Measurements from ENCODE around the gene PUM2.
A peak's percentile ranks its signal among the peaks of the same experiment; 100 is the strongest.

The PUM2 gene

DNA sequence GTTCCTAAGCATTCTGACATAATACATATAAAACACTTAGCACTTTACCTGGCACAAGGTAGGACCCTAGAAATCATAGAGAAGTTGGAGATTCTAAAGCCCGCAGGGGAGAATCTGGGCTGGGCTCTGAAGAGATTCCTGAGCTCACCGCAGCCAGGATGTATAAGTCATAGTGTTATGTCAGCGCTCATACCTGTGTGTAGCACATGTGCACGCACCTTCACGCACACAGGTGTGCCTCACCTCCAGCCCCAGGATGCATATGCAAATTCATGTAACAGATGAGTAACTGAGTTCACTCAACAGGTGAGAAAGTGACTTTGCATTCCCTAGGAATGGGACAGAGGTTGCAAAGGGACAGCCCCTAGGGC lies 117.8 kb downstream of the PUM2 start:
- no peak for DNase-seq (ENCODE audit: low spot score)

DNA sequence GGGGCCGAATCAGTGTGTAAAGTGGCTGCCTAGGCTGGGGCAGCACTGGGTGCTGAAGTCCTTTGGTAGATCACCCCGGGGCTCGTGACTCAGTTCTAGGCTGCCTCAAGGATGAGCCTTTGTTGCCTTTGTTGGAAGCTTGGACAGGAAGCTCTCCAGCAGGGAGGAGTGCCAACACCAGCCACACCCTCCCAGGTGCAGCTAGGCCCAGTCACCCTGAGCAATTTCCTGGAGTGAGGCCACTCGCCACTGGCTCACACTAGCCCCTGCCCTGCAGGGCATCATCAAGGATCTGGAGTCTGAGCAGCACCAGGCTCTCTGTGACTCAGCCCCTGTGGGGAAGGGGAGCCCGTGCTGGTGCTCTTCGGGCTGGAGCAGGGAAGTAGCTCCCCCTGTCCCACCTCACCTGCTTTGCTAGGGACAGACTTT lies 119.0 kb downstream of the PUM2 start:
- no peak for DNase-seq (ENCODE audit: low spot score)

DNA sequence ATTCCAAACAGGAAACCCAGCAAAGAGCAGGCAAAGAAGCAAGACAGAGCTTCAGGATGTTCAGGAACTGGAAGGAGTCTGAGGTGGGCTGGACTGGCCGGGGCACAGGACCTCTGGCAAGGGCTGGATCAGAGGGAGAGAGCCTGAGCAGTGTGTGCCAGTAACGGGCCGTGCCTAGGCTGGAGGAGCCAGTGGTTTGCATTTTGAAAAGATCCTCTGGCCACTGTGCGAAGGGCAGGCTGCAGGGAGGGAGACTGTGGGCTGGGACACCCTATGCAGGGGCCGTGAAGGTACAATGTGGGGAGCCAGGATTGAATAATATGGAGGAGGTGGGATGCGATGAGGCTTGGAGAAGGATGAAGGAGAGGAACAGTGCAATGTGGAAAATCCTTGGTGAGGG lies 119.5 kb downstream of the PUM2 start:
- DNase-seq (ENCODE audit: low spot score) = no peak

DNA sequence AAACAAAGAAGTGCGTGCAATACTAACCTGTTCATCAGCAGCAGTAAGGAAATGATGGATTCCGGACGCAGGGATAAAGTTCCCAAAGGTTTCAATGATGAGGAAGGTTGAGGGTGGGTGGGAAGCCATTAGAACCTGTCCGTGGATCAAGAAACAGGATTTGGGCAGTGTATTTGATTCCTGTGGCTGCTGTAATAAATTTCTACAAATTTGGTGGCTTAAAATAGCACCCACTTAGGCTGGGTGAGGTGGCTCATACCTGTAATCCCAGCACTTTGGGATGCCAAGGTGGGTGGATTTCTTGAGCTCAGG lies 120.6 kb downstream of the PUM2 start:
- no peak for DNase-seq (ENCODE audit: low spot score)

DNA sequence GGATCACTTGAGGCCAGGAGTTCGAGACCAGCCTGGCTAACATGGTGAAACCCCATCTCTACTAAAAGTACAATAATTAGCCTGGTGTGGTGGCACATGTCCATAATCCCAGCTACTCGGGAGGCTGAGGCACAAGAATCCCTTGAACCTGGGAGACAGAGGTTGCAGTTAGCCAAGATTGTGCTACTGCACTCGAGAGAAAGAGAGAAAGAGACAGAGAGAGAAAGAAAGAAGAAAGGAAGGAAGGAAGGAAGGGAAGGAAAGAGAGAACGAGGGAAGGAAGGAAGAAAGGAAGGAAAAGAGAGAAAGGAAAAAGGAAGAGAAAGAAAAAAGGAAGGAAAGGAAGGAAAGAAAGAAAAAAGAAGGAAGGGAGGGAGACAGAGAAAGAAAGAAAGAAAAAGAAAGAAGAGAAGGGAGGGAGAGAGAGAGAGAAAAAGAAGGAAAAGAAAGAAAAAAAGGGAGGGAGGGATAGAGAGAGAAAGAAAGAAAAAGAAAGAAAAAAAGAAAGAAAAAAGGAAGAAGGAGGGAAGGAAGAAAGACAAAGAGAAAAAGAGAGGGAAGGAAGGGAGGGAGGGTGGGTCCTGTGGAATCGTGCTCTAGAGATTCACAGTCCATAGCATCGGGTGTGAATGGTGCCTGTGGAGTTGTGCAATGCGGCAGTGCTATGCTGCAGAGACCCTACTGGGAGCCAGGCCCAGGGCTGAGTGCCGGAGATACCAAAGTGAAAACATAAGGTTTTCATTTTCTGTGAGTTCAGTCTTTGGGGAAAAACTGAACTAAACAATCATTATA lies 121.1 kb downstream of the PUM2 start:
- DNase-seq (ENCODE audit: low spot score) = peak; percentile 83

DNA sequence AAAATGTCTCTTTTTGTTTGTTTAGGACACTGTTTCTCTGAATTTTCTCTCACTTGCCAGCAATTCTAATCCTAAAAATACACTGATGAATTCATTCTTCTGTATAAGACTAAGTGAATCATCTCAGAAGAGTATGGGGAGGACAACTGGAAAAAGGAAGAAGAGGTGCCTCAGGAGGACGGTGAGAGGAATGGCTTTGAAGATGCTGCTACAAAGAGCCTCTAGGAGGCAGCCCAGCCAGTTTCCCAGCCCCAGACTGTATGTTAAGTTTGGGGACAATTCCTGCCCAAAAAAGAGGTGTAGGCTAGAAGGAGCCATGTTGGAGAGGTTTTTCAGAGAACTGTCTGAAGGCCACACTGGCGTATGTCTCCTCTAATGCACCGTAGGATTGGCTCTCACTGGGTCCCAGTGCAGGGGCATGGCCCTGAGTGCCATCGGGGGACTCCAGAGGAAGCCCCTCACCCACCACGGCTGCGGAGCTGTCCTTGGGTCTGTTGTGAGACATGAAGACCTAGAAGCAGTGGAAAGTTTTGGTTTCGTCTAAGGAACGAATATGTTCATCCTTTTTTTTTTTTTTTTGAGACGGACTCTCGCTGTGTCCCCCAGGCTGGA lies 122.6 kb downstream of the PUM2 start:
- DNase-seq (ENCODE audit: low spot score) = no peak

DNA sequence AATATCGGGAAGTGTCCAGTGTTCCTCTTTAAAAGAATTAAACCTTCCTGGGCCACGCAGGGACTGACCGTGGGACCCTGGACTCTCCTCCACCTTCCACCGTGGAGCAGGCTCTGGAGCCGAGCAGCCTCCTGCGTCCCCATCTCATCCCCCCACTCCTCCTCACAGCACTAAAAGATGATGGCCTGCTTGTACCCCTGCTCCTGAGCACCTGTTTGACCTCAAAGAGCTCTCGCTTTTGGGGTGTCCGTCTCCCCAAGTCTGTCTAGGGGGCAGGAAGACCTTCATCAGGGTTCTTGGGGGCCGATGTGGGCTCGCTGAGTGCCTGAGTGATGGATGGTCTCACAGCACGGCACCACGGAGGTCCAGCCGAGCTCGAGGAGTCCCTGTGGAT lies 124.5 kb downstream of the PUM2 start:
- DNase-seq (ENCODE audit: low spot score) = no peak

DNA sequence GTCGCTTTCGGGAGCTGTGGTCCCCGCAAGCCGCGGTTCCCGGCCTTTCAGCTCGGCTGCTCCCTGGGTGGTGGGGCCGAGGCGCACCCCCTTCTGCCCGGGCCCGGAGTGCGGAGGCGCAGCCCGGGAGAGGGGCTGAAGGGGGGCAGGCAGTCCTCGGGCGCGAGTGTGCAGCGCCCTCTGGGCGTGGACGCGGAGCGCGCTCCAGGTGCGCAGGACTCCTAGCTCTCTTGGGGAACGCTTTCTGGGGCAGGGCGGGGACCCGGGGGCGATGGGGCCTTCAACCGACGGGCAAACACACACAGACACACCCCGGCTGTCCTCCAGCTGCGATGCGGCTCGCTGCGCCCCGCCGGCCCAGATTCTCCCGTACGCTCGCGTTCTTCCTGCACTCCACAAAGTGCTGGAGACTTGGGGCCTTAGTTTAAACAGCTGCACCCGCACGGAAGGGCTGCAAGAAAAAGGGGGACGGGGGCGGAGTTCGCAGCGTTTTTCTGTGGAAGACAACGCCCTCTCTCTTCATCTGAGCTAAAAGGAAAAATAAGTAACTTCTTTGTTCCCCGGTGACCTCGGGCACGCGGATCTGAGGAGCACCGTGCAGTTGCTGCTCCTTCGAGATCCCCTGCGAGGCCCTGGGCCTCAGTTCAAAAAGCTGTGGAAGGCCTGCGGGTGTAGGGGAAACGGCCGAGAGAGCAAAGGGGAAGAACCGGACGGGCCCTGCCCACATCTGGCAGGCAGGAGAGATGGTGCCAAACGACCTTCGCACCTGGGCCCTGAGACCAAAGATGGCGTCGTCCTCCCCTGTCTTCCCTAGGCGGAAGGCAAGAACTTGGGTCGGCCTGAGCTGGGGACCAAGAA lies 125.1 kb downstream of the PUM2 start:
- peak; percentile 76 for DNase-seq (ENCODE audit: low spot score)

DNA sequence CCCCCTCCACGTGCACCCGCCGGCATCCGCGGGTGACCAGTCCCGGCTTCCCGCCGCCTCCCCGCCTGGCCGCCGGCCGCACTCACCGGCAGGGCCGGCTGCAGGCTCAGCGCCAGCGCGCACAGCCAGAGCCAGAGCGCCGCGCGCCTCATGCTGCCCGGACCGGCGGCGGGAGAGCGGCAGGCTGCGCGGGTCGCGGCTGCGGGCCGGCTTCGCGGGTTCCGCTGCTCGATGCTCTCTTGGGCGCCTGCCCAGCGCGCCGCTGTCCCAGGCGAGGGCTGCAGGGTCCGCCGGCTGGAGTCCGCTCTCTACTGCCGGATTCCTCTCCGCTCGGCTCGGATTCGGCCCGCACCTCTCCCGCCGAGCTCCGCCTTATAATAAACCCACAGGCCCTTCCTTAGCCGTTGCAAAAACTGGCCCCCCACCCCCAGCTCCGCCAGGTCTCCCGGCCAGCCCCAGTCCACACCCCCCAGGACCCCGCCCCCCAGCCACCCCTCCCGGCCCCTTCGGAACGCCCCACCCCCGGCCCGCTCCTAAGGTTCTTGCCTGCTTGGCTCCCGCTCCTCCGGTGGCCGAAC lies 125.8 kb downstream of the PUM2 start, which contains the start of gene SDC1:
Gene SDC1 (minus strand): TSS at position 415 of the 578 bp plus-strand sequence. CDS start 263 bp downstream, at position 152.
- peak; percentile 86 for DNase-seq (ENCODE audit: low spot score)

DNA sequence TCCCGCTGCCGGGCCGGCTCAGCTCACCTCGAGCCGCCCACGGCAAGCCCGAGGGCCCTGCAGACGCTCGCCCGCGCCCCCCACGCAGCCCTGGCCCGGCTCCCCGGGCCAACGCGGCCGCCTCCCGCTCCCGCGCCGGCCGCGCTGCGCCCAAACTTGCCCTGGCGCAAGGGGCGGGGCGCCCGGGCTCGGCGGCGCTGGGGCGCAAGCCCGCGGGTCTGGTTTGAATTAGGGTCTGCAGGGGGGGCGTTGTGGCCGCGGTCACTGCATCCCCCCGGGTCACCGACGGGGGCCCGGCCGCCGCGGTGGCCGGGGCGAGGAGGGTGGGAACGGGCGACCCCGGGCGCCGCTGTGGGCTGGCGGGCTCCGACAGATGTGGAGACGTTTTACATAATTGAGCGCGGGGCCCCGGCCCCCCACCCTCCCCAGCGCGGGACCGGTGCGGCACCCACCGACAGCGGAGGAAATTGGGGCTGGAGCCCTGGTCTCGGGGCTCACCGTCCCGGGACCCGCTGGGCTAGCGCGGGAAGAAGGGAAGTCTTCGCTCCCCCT lies 126.4 kb downstream of the PUM2 start:
- DNase-seq (ENCODE audit: low spot score) = peak; percentile 78

DNA sequence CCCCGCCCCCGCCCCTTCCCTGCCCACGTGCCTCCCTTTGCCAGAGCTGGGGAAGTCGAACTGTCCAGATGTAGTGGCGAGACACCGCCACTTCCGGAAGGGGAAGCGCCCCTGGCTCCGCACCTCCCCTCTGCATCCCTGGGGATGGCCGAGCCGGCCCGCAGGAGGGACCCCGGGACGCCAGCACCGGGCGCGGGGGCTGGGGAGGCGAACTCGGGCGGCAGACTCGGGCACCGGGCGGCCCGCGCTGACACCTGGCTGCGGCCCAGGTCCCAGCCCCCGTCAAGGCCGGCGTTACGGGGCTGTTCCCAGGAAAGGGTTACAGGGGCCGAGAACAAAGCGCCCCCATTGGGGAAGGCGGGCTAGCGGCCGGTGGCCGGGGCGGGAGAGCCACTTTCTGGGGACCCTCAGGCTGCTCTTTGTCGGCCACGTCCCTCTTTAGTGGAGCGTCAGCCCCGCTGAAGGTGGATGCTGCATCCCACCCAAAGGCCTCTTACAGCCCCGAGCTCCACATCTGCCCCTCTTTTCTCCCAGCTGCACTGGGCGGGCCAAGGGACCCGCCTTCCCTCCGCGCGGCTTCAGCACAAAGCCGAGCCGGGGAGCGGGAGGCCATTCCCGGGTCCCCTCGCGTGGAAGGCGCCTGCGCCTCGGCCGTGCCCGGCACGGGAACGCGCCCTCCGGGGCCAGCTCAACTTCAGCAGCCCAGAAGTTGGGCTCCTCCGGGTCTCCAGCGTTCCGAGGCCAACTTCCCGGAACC lies 127.1 kb downstream of the PUM2 start:
- DNase-seq (ENCODE audit: low spot score) = peak; percentile 84

DNA sequence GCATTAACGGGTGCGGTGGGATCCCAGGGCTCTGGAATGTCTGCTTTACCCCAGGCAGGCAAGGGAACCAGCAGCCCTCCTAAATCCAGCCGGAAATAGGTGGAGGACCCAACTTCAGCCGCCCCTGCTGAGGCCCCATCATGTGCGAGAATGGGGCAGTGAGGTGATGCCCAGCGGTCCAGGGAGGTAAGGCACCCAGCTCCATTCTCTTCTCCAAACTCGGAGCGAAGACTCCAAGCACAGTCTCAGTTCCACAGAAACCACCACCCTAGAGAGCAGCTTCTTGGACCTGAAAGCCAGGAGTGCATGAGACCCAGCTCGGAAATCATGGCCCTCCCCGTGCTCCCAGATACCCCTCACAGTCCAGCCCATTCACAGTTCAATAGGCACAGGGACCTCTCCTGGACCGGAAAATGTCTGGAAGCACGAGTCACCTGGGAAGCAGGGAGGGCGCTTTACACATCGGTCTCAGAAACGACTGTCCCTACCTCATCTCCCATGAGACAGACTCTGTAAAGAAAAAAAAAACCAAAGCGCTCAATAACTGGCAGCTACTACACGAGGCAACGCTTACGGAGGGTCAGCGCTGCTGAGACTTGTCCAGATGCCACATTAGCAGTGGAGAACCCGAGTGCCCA lies 127.8 kb downstream of the PUM2 start:
- DNase-seq (ENCODE audit: low spot score) = no peak

DNA sequence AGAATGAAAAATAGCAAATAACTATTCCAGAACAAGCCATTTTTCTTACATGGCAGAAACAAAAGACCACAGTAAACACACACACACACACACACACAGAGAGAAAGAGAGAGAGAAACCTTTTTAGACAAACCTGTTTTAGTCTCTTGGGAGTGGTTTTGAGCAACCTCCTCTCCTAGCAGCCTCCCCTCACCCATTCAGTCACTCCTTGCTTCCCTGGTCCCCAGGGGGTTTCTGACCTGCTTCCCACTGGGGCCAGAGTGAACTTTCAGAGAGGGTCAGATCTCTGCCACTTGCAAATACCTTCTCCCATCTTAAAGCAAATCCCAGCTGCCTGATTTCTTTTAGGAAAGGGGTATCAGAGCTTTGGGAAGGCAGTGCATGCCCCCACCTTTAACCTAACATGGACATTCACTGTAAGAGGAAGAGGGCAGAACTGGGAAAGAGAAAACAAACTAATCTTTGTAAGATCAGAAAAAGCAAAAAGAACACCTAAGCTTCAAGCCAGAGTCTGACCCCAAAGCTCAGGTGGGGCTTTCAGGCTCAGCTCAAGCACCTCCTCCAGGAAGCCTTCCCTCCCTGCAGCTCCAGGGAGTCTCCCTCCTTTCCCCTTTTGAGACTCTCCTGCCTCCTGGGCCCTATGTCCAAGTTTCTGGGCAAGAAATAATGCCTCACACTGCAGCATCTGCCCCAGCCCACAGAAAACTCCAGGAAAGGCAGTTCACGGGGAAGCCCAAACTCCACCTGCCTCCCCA lies 128.5 kb downstream of the PUM2 start:
- DNase-seq (ENCODE audit: low spot score) = no peak

DNA sequence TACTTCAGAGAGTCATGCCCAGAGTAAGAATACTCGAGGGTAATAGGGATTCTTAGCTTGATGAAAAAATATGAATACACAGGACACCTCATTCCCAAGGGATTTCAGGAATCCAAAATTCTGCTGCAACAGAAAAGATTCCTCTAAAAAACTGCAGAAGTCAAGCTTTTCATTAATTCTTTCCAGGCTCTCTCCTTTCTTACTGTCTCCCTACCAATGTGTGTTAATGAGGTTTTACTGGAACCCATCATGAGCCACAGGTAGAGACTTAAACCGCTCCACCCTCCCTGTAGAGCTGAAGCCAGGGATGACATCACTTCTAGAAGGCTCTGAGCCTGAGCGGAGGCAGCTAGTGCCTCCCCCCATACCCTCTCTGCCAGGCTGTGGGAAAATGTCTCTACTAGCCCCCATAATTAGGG lies 129.1 kb downstream of the PUM2 start:
- DNase-seq (ENCODE audit: low spot score) = peak; percentile 82

DNA sequence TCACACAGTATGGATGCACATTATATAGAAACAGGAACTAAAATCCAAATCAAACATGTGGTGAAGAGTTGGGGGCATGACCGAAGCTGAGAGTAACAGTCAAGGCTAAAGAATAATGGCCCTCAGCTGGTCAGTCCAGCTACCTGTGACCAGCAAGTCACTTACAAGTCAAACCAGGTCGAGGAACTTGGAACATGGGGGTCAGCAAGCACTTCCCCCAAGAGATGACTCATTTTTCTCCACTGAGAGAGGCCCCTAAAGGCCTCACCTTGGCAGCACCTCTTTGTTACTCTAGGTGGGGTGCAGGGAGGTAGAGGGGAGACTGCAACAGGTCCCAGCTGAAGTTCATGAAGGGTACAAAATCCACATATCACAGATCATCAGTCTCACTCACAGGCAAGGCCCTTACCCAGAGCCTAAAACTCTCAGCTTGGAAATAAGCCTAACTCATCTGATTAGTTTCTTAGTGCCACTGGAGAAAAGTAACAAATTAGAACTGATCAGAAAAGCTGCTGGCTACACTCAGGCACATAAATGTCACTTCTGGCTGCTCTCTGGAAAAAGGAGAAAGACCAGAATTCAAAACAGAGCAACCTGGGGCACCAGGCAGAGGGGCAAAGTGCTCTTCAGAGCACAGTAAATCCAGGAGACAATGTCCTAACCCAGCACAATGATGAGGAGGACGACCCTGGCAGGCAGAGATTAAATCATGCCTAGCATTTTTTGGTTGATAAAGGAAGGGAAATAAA lies 129.7 kb downstream of the PUM2 start:
- no peak for DNase-seq (ENCODE audit: low spot score)

DNA sequence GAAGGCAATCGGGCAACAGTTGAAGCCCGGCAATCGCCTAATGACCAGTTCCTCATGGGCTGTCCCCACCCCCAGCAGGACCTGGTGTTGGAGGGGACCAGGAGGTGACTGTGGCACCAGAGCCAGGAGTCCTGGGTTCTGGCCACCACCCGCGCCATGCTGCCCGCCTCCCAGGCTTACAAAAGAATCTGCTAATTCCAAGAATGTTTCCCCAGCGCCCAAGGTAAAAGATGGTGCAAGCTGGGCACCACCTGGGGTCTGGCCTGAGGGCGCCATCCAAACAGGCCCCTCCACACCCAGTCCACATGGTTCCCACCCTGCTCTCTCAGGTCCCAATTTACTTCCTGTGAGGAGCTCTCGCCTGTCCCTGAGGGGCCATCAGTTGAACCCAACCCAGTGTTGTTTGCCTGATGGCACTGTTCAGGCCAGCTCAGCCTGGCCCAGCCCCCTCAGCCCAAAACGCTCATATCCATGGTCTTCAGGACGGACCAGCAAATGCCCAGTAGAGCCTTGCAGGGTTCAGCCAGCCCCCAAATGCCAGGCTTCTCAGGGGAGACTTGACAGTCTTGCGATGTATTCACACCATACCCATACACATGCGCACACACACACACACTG lies 130.8 kb downstream of the PUM2 start:
- no peak for DNase-seq (ENCODE audit: low spot score)

DNA sequence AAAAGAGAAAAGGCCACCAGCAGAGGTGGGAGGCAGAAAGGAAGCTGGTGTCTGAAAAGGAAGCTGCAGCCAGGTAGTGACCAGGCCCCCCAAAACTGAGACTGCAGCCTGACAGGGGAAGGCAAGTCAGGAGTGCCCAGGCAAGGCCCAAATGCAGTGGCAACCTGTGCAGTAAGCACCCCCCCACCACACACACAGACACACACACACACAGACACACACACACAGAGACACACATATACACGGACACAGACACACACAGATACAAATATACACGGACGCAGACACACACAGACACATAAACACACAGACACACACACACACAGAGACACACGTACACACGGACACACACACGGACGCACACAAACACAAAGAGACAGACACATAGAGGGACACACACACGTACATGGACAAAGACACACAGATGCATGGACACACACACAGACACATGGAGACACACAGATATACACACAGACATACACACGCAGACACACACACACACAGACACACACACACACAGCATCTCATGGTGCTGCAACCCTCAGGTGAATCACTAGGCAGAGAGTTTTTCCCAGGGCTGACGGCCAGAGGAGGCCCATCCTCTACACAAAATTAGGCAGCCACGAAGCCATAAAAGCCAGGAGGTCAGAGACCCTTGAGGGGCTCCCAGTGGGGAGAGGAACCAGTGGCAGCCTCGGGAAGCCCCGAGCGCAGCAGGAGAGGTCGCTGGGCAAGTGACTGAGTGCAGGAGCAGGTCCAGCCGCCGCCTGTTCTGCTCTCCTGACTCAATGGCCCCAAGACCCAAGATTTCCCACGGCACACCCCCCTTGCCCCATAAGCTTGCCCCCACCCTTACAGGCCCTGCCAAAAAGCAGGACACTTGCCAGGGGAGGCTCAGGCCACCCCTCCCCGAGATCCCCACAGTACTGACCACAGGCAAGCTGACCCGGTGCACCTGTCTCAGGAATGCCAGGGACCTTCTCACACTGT lies 132.0 kb downstream of the PUM2 start:
- DNase-seq (ENCODE audit: low spot score) = no peak

Data from GM03348 (cell line).